Caco-2 (cell line): ENCODE measurements around the gene GRID1. TPM values are rescaled to one million over a fixed set of nuclear protein-coding genes. Genes with fewer than 3 reads are reported as not detected.

Experiments used
- BruUV-seq: library from RNA; stranded (reverse); fragments of 400-500 nt; replicated peaks from 2 replicates; lab custom pipeline; 2021; lab: Mats Ljungman, UMichigan
- CTCF ChIA-PET: fragments of 300-600 bp; sonication (Branson Sonifier 250); formaldehyde crosslinking; loops from one replicate; lab custom pipeline; 2022; ENCODE audit warnings: antibody characterized with exemption; lab: Charles Lee
- POLR2A ChIA-PET: fragments of 300-600 bp; sonication (Branson Sonifier 250); formaldehyde crosslinking; loops from one replicate; lab custom pipeline; 2022; ENCODE audit warnings: antibody characterized with exemption; lab: Charles Lee
- DNase-seq, 2 experiments: peaks; one replicate each; pipeline versions ENCODE4 v3.0.0 to v3.0.0-alpha.2; 2020 to 2022
- H3K27me3 ChIP-seq: replicated peaks from 2 replicates; pipeline ENCODE4 v1.6.0; 2011; ENCODE audit warnings: low read length; ENCODE audit not compliant: control insufficient read depth, insufficient read depth
- H3K36me3 ChIP-seq: 2 replicates; pipeline ENCODE4 v1.5.1; 2011; ENCODE audit warnings: low read length; ENCODE audit not compliant: control insufficient read depth, insufficient read depth
- H3K4me1 ChIP-seq: fragments of 250-450 bp; sonication (Bioruptor Pico); 2 replicates; pipeline ENCODE4 v1.5.1; 2020; ENCODE audit warnings: mild to moderate bottlenecking
- H3K4me3 ChIP-seq: 2 replicates; pipeline ENCODE4 v1.5.1; 2011; ENCODE audit warnings: low read depth, mild to moderate bottlenecking, control low read depth, low read length
- H3K9me3 ChIP-seq: fragments of 250-450 bp; sonication (Bioruptor Pico); 2 replicates; pipeline ENCODE4 v1.5.1; 2020; ENCODE audit warnings: mild to moderate bottlenecking, moderate library complexity
- H3K27ac Mint-ChIP-seq: one replicate; pipeline ENCODE4 v1.8.0; 2022; ENCODE audit warnings: mixed read lengths; ENCODE audit not compliant: unreplicated experiment
- H3K27me3 Mint-ChIP-seq: one replicate; pipeline ENCODE4 v1.8.0; 2022; ENCODE audit warnings: mixed read lengths; ENCODE audit not compliant: insufficient read depth, unreplicated experiment
- H3K36me3 Mint-ChIP-seq: one replicate; pipeline ENCODE4 v1.8.0; 2022; ENCODE audit warnings: mild to moderate bottlenecking, mixed read lengths; ENCODE audit not compliant: insufficient read depth, unreplicated experiment
- H3K4me1 Mint-ChIP-seq: one replicate; pipeline ENCODE4 v1.8.0; 2022; ENCODE audit warnings: low read depth, mixed read lengths; ENCODE audit not compliant: unreplicated experiment
- H3K4me3 Mint-ChIP-seq: one replicate; pipeline ENCODE4 v1.8.0; 2022; ENCODE audit warnings: mild to moderate bottlenecking, moderate library complexity, mixed read lengths; ENCODE audit not compliant: unreplicated experiment
- H3K9me3 Mint-ChIP-seq: one replicate; pipeline ENCODE4 v1.8.0; 2022; ENCODE audit warnings: mixed read lengths; ENCODE audit not compliant: unreplicated experiment
- intact Hi-C: fragments of 100-400 bp; cut with micrococcal nuclease; formaldehyde crosslinking; loops from one replicate; pipeline ENCODE4 v1.10.0; 2022; ENCODE audit not compliant: unreplicated experiment
- total RNA-seq: library from RNA; stranded (reverse); gene quantifications from 2 replicates; pipeline ENCODE4 v1.2.3, GENCODE V29; 2022
- TF ChIP-seq, protein P1 (sequence below), 2 experiments: fragments of 200-600 bp in 1 of 2; IDR thresholded peaks; 1 replicate in 1 of 2; 2 replicates in 1 of 2; pipeline versions ENCODE4 v1.5.1 to v1.8.0; 2011 to 2022; ENCODE audit warnings: antibody characterized with exemption in 1 of 2, control low read depth in 1 of 2, inconsistent platforms in 1 of 2, low read depth in 1 of 2, low read length in 1 of 2, mild to moderate bottlenecking in 1 of 2, moderate library complexity in 1 of 2; ENCODE audit not compliant: insufficient read depth in 1 of 2, severe bottlenecking in 1 of 2, unreplicated experiment in 1 of 2

GRID1 gene
- total RNA-seq, 1 experiment from 2014 or later: 8.0 TPM

DNA sequence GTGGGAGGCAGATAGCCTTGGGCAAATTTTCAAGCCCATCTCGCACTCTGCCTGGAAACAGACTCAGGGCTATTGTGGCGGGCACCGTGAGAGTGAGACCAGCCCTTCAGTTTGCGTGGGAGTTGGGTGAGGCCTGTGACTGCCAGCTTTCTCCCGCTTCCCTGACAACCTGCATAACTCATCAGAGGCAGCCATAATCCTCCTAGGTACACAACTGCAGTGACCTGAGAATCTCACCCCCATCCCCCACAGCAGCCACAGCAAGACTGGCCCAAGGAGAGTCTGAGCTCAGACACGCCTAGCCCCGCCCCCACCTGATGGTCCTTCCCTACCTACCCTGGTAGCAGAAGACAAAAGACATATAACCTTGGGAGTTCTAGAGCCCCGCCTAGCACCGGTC is 275.4 kb downstream of the GRID1 start:
- CTCF ChIA-PET: no interaction called here
- Histone ChIP-seq H3K36me3 (no peaks in the 10 kb centered on the region), H3K9me3 (no peaks in the 10 kb centered on the region), H3K27me3 (no peaks in the 10 kb centered on the region; the same call in 1 of the 2 replicates), H3K4me1 (no peaks in the 10 kb centered on the region), H3K4me3 (no peak overlapping the region)
- TF ChIP-seq, protein P1, sequence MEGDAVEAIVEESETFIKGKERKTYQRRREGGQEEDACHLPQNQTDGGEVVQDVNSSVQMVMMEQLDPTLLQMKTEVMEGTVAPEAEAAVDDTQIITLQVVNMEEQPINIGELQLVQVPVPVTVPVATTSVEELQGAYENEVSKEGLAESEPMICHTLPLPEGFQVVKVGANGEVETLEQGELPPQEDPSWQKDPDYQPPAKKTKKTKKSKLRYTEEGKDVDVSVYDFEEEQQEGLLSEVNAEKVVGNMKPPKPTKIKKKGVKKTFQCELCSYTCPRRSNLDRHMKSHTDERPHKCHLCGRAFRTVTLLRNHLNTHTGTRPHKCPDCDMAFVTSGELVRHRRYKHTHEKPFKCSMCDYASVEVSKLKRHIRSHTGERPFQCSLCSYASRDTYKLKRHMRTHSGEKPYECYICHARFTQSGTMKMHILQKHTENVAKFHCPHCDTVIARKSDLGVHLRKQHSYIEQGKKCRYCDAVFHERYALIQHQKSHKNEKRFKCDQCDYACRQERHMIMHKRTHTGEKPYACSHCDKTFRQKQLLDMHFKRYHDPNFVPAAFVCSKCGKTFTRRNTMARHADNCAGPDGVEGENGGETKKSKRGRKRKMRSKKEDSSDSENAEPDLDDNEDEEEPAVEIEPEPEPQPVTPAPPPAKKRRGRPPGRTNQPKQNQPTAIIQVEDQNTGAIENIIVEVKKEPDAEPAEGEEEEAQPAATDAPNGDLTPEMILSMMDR (IDR thresholded peaks at IDR 0.05; ENCODE audit: insufficient read depth in 1 of 2, low read depth in 1 of 2, low read length in 1 of 2, severe bottlenecking in 1 of 2, unreplicated experiment in 1 of 2): no peak
- DNase-seq: no peak
- Mint-ChIP-seq H3K4me3 (no peak overlapping the region), H3K4me1 (no peaks in the 10 kb centered on the region), H3K27ac (no peak overlapping the region), H3K27me3 (peaks cover 4% of the 10 kb centered on the region), H3K36me3 (no peaks in the 10 kb centered on the region), H3K9me3 (no peaks in the 10 kb centered on the region)
- POLR2A ChIA-PET: no interaction called here
- BruUV-seq: no TSS peak
- intact Hi-C loops: no loop called here

- Histone ChIP-seq H3K9me3 (no peaks in the 10 kb centered on the region), H3K27me3 (no peaks in the 10 kb centered on the region; the same call in 1 of the 2 replicates), H3K36me3 (no peaks in the 10 kb centered on the region), H3K4me1 (no peaks in the 10 kb centered on the region), H3K4me3 (no peak overlapping the region)
- no peak for DNase-seq
- Mint-ChIP-seq H3K27ac (no peak overlapping the region), H3K4me3 (no peak overlapping the region), H3K4me1 (no peaks in the 10 kb centered on the region), H3K36me3 (no peaks in the 10 kb centered on the region), H3K9me3 (no peaks in the 10 kb centered on the region), H3K27me3 (peaks cover 7% of the 10 kb centered on the region)
- POLR2A ChIA-PET: no interaction called here
- BruUV-seq: no TSS peak
- CTCF ChIA-PET: no interaction called here
- intact Hi-C loops: no loop called here
- TF ChIP-seq, protein P1 (IDR thresholded peaks at IDR 0.05; ENCODE audit: insufficient read depth in 1 of 2, low read depth in 1 of 2, low read length in 1 of 2, severe bottlenecking in 1 of 2, unreplicated experiment in 1 of 2): no peak
Measured at GRCh38 chr10:86090807-86091206, 275.8 kb downstream of the GRID1 start.

DNA sequence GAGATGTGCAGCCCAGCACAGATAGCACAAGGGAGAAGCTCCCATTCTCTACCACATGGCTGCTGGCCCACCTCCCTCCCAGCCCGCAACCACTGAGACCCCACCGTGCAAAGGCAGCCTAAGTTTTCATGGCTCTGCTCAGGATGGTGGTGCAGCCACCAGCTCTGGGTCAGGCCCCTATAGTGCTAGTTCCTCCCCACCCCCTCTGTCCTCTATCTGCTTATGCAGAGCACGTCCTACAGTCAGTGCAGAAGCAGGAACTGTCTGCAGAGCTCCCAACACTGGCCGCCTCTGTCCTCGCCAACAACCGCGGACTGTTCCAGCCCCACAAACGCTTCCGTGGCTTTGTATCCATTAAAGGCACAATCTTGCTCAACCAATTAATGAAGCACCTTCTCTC is 278.9 kb downstream of the GRID1 start:
- Histone ChIP-seq H3K4me1 (no peaks in the 10 kb centered on the region), H3K4me3 (no peak overlapping the region), H3K9me3 (no peaks in the 10 kb centered on the region), H3K36me3 (no peaks in the 10 kb centered on the region), H3K27me3 (no peaks in the 10 kb centered on the region; the same call in 1 of the 2 replicates)
- Mint-ChIP-seq H3K4me3 (no peak overlapping the region), H3K27ac (no peak overlapping the region), H3K36me3 (no peaks in the 10 kb centered on the region), H3K9me3 (no peaks in the 10 kb centered on the region), H3K4me1 (no peaks in the 10 kb centered on the region), H3K27me3 (peaks cover 11% of the 10 kb centered on the region)
- BruUV-seq: no TSS peak
- POLR2A ChIA-PET: no interaction called here
- TF ChIP-seq, protein P1 (IDR thresholded peaks at IDR 0.05; ENCODE audit: insufficient read depth in 1 of 2, low read depth in 1 of 2, low read length in 1 of 2, severe bottlenecking in 1 of 2, unreplicated experiment in 1 of 2): no peak
- intact Hi-C loops: no loop called here
- CTCF ChIA-PET: no interaction called here
- DNase-seq: no peak
